Parathyroid adenoma (tissue), 2 donors: ENCODE data around the gene ZCCHC14.

Experiments used
- H2AFZ ChIP-seq: fragments of 300-600 bp; sonication (generic); one replicate; pipeline ENCODE4 v1.7.0; 2017; ENCODE audit warnings: antibody characterized with exemption, mild to moderate bottlenecking
- H3K27ac ChIP-seq: fragments of 300-600 bp; sonication (generic); one replicate; pipeline ENCODE4 v1.7.0; 2017
- H3K27me3 ChIP-seq: fragments of 300-600 bp; sonication (generic); one replicate; pipeline ENCODE4 v1.7.0; 2017; ENCODE audit warnings: low read length; ENCODE audit not compliant: control insufficient read depth, insufficient read depth
- H3K36me3 ChIP-seq: fragments of 300-600 bp; sonication (generic); one replicate; pipeline ENCODE4 v1.7.0; 2017; ENCODE audit warnings: low read length; ENCODE audit not compliant: control insufficient read depth, insufficient read depth
- H3K4me1 ChIP-seq: fragments of 300-600 bp; sonication (generic); one replicate; pipeline ENCODE4 v1.7.0; 2017; ENCODE audit warnings: control low read depth
- H3K4me2 ChIP-seq: fragments of 300-600 bp; sonication (generic); one replicate; pipeline ENCODE4 v1.7.0; 2017; ENCODE audit warnings: low read length
- H3K4me3 ChIP-seq: fragments of 300-600 bp; sonication (generic); one replicate; pipeline ENCODE4 v1.7.0; 2017; ENCODE audit warnings: low read depth, low read length
- H3K79me2 ChIP-seq: fragments of 300-600 bp; sonication (generic); one replicate; pipeline ENCODE4 v1.7.0; 2017; ENCODE audit warnings: control low read depth
- H3K9ac ChIP-seq: fragments of 300-600 bp; sonication (generic); one replicate; pipeline ENCODE4 v1.7.0; 2017; ENCODE audit warnings: mild to moderate bottlenecking
- H3K9me3 ChIP-seq: fragments of 300-600 bp; sonication (generic); one replicate; pipeline ENCODE4 v1.7.0; 2017; ENCODE audit warnings: low read length; ENCODE audit not compliant: control insufficient read depth
- CTCF ChIP-seq: fragments of 300-600 bp; sonication (generic); IDR thresholded peaks from one replicate; pipeline ENCODE4 v1.7.0; 2017; ENCODE audit warnings: antibody characterized with exemption, mild to moderate bottlenecking
- donor health status: primary hyperparathyroidism.

Gene ZCCHC14

GRCh38 chr16:87535855-87536794 is 43.3 kb upstream of the ZCCHC14 start:
- no peak for TF ChIP-seq CTCF
- Histone ChIP-seq H3K27me3 (no peaks in the 10 kb centered on the region), H3K9me3 (no peaks in the 10 kb centered on the region), H3K27ac (no peak overlapping the region), H2AFZ (no peak overlapping the region), H3K36me3 (no peaks in the 10 kb centered on the region), H3K9ac (no peak overlapping the region), H3K79me2 (no peaks in the 10 kb centered on the region), H3K4me1 (no peaks in the 10 kb centered on the region), H3K4me2 (no peak overlapping the region), H3K4me3 (no peak overlapping the region)

DNA sequence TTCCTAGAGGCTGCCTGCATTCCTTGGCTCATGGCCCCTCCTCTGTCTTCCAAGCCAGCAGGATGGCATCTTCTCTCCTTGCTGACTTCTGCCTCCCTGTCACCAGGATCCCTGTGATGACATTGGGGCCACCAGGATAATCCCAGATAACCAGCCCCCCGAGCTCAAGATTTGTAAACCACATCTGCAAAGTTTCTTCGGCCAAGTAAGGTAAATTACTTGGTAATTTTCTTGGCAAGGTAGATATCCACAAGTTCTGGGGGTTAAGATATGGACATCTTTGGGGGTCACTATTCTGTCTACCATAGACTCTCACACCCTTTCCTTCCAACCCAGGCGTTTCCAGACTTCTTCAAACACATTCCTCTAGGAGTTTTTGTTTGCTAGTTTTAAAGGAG is 42.6 kb upstream of the ZCCHC14 start:
- Histone ChIP-seq H3K4me3 (no peak overlapping the region), H3K79me2 (no peaks in the 10 kb centered on the region), H3K9me3 (no peaks in the 10 kb centered on the region), H3K36me3 (no peaks in the 10 kb centered on the region), H3K9ac (no peak overlapping the region), H2AFZ (no peak overlapping the region), H3K4me1 (no peaks in the 10 kb centered on the region), H3K27me3 (no peaks in the 10 kb centered on the region), H3K4me2 (no peak overlapping the region), H3K27ac (no peak overlapping the region)
- TF ChIP-seq CTCF = no peak

DNA sequence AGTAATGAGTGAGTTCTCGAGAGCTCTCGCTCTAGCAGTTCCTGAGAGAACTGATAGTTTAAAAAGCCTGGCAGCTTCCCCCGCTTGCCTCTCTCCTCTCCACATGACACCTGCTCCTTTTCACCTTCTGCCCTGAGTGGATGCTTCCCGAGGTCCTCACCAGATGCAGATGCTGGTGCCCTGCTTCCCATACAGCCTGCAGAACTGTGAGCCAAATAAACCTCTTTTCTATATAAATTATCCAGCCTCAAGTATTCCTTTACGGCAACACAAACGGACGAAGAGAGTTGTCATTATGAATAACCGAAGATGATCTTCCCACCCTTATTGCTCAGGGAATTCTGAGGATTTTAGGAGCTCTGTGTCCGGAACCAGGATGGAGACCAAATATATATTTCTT is 41.9 kb upstream of the ZCCHC14 start:
- no peaks in the 10 kb centered on the region for H3K27me3 ChIP-seq
- no peak for TF ChIP-seq CTCF

GRCh38 chr16:87534030-87534653 is 41.3 kb upstream of the ZCCHC14 start:
- H3K4me3 ChIP-seq = no peak overlapping the region
- no peak overlapping the region for H2AFZ ChIP-seq
- no peaks in the 10 kb centered on the region for H3K9me3 ChIP-seq
- H3K4me1 ChIP-seq = no peaks in the 10 kb centered on the region
- no peaks in the 10 kb centered on the region for H3K36me3 ChIP-seq
- no peaks in the 10 kb centered on the region for H3K79me2 ChIP-seq
- no peak overlapping the region for H3K4me2 ChIP-seq
- TF ChIP-seq CTCF = no peak
- no peak overlapping the region for H3K9ac ChIP-seq
- H3K27me3 ChIP-seq = no peaks in the 10 kb centered on the region
- no peak overlapping the region for H3K27ac ChIP-seq

More for the DNA sequence above, 41.9 kb upstream of the ZCCHC14 start:
- no peaks in the 10 kb centered on the region for H3K36me3 ChIP-seq
- no peak overlapping the region for H3K4me3 ChIP-seq
- H3K9ac ChIP-seq = no peak overlapping the region
- H3K4me2 ChIP-seq = no peak overlapping the region
- H2AFZ ChIP-seq = no peak overlapping the region
- H3K27ac ChIP-seq = no peak overlapping the region
- H3K79me2 ChIP-seq = no peaks in the 10 kb centered on the region
- H3K9me3 ChIP-seq = no peaks in the 10 kb centered on the region
- no peaks in the 10 kb centered on the region for H3K4me1 ChIP-seq
